GM19193 (cell line): Measurements from ENCODE around the gene DAB1.

Experiments
- POLR2A ChIP-seq: IDR thresholded peaks from 4 replicates; pipeline ENCODE4 v1.6.1; 2011; ENCODE audit not compliant: insufficient read depth, insufficient read length; ENCODE audit errors: extremely low read depth

DAB1 gene

GRCh38 chr1:57282411-57282810 lies 141.4 kb downstream of the DAB1 start:
- no peak for TF ChIP-seq POLR2A

- TF ChIP-seq POLR2A = no peak
Observed at GRCh38 chr1:57281324-57281723, 142.5 kb downstream of the DAB1 start.

GRCh38 chr1:57279909-57280666 lies 143.8 kb downstream of the DAB1 start:
- no peak for TF ChIP-seq POLR2A

- no peak for TF ChIP-seq POLR2A
Observed at GRCh38 chr1:57278558-57278957, 145.3 kb downstream of the DAB1 start.

GRCh38 chr1:57277681-57278080 lies 146.2 kb downstream of the DAB1 start:
- TF ChIP-seq POLR2A = no peak

- no peak for TF ChIP-seq POLR2A
Observed at GRCh38 chr1:57276918-57277317, 146.9 kb downstream of the DAB1 start.

- no peak for TF ChIP-seq POLR2A
Observed at GRCh38 chr1:57272601-57273000, 151.3 kb downstream of the DAB1 start.

GRCh38 chr1:57272150-57272549 lies 151.7 kb downstream of the DAB1 start:
- TF ChIP-seq POLR2A = no peak

- TF ChIP-seq POLR2A = no peak
Observed at GRCh38 chr1:57270927-57271698, 152.7 kb downstream of the DAB1 start.

- no peak for TF ChIP-seq POLR2A
Observed at GRCh38 chr1:57269630-57270225, 154.1 kb downstream of the DAB1 start.

- no peak for TF ChIP-seq POLR2A
Observed at GRCh38 chr1:57265104-57265503, 158.8 kb downstream of the DAB1 start.

GRCh38 chr1:57262472-57262871 lies 161.4 kb downstream of the DAB1 start:
- no peak for TF ChIP-seq POLR2A

- TF ChIP-seq POLR2A = no peak
Observed at GRCh38 chr1:57258557-57259325, 165.1 kb downstream of the DAB1 start.

- no peak for TF ChIP-seq POLR2A
Observed at GRCh38 chr1:57255945-57256344, 167.9 kb downstream of the DAB1 start.

GRCh38 chr1:57254022-57254421 lies 169.8 kb downstream of the DAB1 start:
- no peak for TF ChIP-seq POLR2A
